ENCODE data around the gene PHLDB3. TPM values are rescaled to one million over a fixed set of nuclear protein-coding genes. Genes with fewer than 3 reads are reported as not detected.

PHLDB3 gene
- total RNA-seq, 1 donor from 2014 or later: 13.4 TPM

DNA sequence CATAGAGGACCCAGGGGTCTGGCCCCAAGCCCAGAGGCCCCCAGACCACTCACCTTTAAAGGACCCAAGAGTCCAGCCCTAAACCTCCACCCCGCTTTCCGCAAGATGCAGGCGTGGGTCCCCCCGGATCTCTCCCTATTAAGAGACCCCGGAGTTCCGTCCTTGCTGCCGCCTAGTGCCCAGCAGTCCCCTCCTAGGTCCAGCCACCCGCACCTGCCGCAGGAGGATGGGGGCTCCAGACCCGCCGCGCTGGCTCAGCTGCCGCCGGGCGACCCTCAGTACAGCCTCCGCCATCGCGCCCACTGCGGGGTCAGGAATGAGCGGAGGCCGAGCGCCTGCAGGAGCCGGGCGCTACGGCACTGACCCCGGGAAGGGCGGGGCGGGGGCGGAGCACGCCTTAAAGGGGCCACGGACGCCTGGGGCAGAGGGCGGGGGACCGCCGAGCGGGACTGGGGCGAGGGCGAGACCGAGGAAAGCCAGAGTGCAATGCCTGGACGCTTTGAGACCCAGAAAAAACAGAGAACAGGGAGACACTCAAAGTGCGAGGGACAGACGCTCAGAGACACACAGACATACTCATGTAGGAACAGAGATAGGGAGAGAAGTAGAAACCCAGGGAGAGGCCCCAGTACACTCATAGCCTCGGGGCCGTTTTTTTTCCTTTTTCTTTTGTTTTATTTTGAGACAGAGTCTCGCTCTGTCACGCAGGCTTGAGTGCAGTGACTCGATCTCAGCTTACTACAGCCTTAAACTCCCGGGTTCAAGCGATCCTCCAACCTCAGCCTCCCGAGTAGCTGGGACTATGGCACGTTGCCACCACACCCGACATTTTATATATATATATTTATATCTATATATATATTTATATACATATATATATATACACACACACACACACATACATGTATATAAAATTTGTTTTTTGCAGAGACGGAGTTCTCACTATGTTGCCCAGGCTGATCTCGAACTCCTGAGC, 22.6 kb upstream of the PHLDB3 start, which contains the start of gene ETHE1:
Gene ETHE1, minus strand, starts transcription at position 318 of the 976 bp plus-strand sequence. Its CDS starts 24 bp downstream, at position 294.
- Mint-ChIP-seq H3K27ac (ENCODE audit: unreplicated experiment) (peak within 1 kb of the TSS; percentile 28), H3K4me3 (ENCODE audit: unreplicated experiment) (peak within 1 kb of the TSS; percentile 94), H3K4me1 (ENCODE audit: low read depth, unreplicated experiment) (peaks cover 20% of the 10 kb centered on the region), H3K9me3 (ENCODE audit: unreplicated experiment) (no peaks in the 10 kb centered on the region), H3K36me3 (ENCODE audit: low read depth, unreplicated experiment) (no peaks in the 10 kb centered on the region), H3K27me3 (ENCODE audit: low read depth, unreplicated experiment) (no peaks in the 10 kb centered on the region)
- Histone ChIP-seq H4K20me1 (ENCODE audit: insufficient read depth, low read length) (peaks cover 17% of the 10 kb centered on the region), H3K4me1 (ENCODE audit: insufficient read depth, low read length) (peaks cover 16% of the 10 kb centered on the region), H3K9me3 (ENCODE audit: insufficient read depth, low read depth, low read length) (no peaks in the 10 kb centered on the region), H3K9ac (ENCODE audit: low read length) (peak within 1 kb of the TSS; percentile 89), H3K4me2 (ENCODE audit: low read length) (peak within 1 kb of the TSS; percentile 99), H3K79me2 (ENCODE audit: insufficient read depth, low read length) (peaks cover 35% of the 10 kb centered on the region), H2AFZ (ENCODE audit: low read depth, low read length) (peak within 1 kb of the TSS; percentile 79), H3K27ac (ENCODE audit: low read depth, low read length) (peak within 1 kb of the TSS; percentile 60), H3K27me3 (ENCODE audit: insufficient read depth, low read length) (no peaks in the 10 kb centered on the region), H3K36me3 (ENCODE audit: insufficient read depth, low read length) (no peaks in the 10 kb centered on the region), H3K4me3 (ENCODE audit: insufficient read depth, low read depth, low read length) (peak within 1 kb of the TSS; percentile 83)
- TF ChIP-seq EZH2 (IDR thresholded peaks at IDR 0.05; ENCODE audit: insufficient read depth, low read length): no peak
- TF ChIP-seq CTCF (IDR thresholded peaks at IDR 0.05; ENCODE audit: insufficient read depth, low read depth, low read length): no peak
- DNase-seq (ENCODE audit: low read depth) (no peak), FAIRE-seq (no peak)

GRCh38 chr19:43525836-43526771, 21.6 kb upstream of the PHLDB3 start:
- FAIRE-seq (no peak), DNase-seq (ENCODE audit: low read depth) (no peak)
- Mint-ChIP-seq H3K9me3 (ENCODE audit: unreplicated experiment) (no peaks in the 10 kb centered on the region), H3K27ac (ENCODE audit: unreplicated experiment) (peak overlapping the region; percentile 26), H3K36me3 (ENCODE audit: low read depth, unreplicated experiment) (no peaks in the 10 kb centered on the region), H3K4me3 (ENCODE audit: unreplicated experiment) (peak overlapping the region; percentile 94), H3K4me1 (ENCODE audit: low read depth, unreplicated experiment) (peaks cover 20% of the 10 kb centered on the region), H3K27me3 (ENCODE audit: low read depth, unreplicated experiment) (no peaks in the 10 kb centered on the region)
- Histone ChIP-seq H4K20me1 (ENCODE audit: insufficient read depth, low read length) (peaks cover 17% of the 10 kb centered on the region), H3K4me1 (ENCODE audit: insufficient read depth, low read length) (peaks cover 16% of the 10 kb centered on the region), H3K4me2 (ENCODE audit: low read length) (peak overlapping the region; percentile 99), H3K79me2 (ENCODE audit: insufficient read depth, low read length) (peaks cover 35% of the 10 kb centered on the region), H2AFZ (ENCODE audit: low read depth, low read length) (peak overlapping the region; percentile 79), H3K27ac (ENCODE audit: low read depth, low read length) (peak overlapping the region; percentile 60), H3K9ac (ENCODE audit: low read length) (peak overlapping the region; percentile 89), H3K27me3 (ENCODE audit: insufficient read depth, low read length) (no peaks in the 10 kb centered on the region), H3K4me3 (ENCODE audit: insufficient read depth, low read depth, low read length) (peak overlapping the region; percentile 83), H3K36me3 (ENCODE audit: insufficient read depth, low read length) (no peaks in the 10 kb centered on the region), H3K9me3 (ENCODE audit: insufficient read depth, low read depth, low read length) (no peaks in the 10 kb centered on the region)
- TF ChIP-seq EZH2 (IDR thresholded peaks at IDR 0.05; ENCODE audit: insufficient read depth, low read length) (no peak), CTCF (IDR thresholded peaks at IDR 0.05; ENCODE audit: insufficient read depth, low read depth, low read length) (no peak)

All from astrocyte (in vitro differentiated cells and primary cell).